Ectodermal cell (in vitro differentiated cells): ENCODE data around the gene UGT1A10.

Experiments used
- H3K27ac ChIP-seq: 2 replicates; pipeline ENCODE4 v1.7.0; 2013; ENCODE audit warnings: mild to moderate bottlenecking, low read depth, low read length; ENCODE audit not compliant: insufficient read depth, poor library complexity, severe bottlenecking
- H3K27me3 ChIP-seq: 2 replicates; pipeline ENCODE4 v1.7.0; 2013; ENCODE audit warnings: mild to moderate bottlenecking, low read length; ENCODE audit not compliant: insufficient read depth, control insufficient read depth, poor library complexity, severe bottlenecking
- H3K36me3 ChIP-seq: one replicate; pipeline ENCODE4 v1.7.0; 2013; ENCODE audit warnings: low read length; ENCODE audit not compliant: control insufficient read depth, insufficient read depth
- H3K4me1 ChIP-seq: one replicate; pipeline ENCODE4 v1.7.0; 2013; ENCODE audit warnings: low read length; ENCODE audit not compliant: control insufficient read depth, insufficient read depth
- H3K4me3 ChIP-seq: 2 replicates; pipeline ENCODE4 v1.7.0; 2013; ENCODE audit warnings: low read depth, low read length, control low read depth; ENCODE audit not compliant: insufficient read depth
- H3K9me3 ChIP-seq: 2 replicates; pipeline ENCODE4 v1.7.0; 2013; ENCODE audit warnings: mild to moderate bottlenecking, low read length, moderate library complexity; ENCODE audit not compliant: control insufficient read depth
- WGBS, 2 experiments: methylation state at CpG; one replicate each; pipeline ENCODE4 v1.1.7; 2013; ENCODE audit warnings: missing lambda C conversion rate in 2 of 2; 5-methylcytosine and 5-hydroxymethylcytosine counted together

UGT1A10 gene

GRCh38 chr2:233791151-233791882 lies 155.1 kb downstream of the UGT1A10 start:
- Histone ChIP-seq H3K36me3 (no peaks in the 10 kb centered on the region), H3K4me1 (no peaks in the 10 kb centered on the region), H3K27ac (no peak overlapping the region), H3K9me3 (no peaks in the 10 kb centered on the region), H3K4me3 (no peak overlapping the region), H3K27me3 (no peaks in the 10 kb centered on the region)
- WGBS, 2 experiments, result 93 to 94% methylated on average over 18 of the region's 18 CpGs

GRCh38 chr2:233791883-233792329 lies 155.7 kb downstream of the UGT1A10 start:
- Histone ChIP-seq H3K27me3 (no peaks in the 10 kb centered on the region), H3K9me3 (no peaks in the 10 kb centered on the region), H3K27ac (no peak overlapping the region), H3K4me3 (no peak overlapping the region), H3K36me3 (no peaks in the 10 kb centered on the region), H3K4me1 (no peaks in the 10 kb centered on the region)
- 90 to 91% methylated on average over 9 of the region's 9 CpGs for WGBS, 2 experiments

GRCh38 chr2:233792720-233793119 lies 156.5 kb downstream of the UGT1A10 start:
- H3K36me3 ChIP-seq, result no peaks in the 10 kb centered on the region
- H3K4me3 ChIP-seq, result no peak overlapping the region
- H3K27ac ChIP-seq, result no peak overlapping the region
- WGBS, 2 experiments, result 93% methylated on average over 7 of the region's 7 CpGs
- no peaks in the 10 kb centered on the region for H3K4me1 ChIP-seq
- H3K9me3 ChIP-seq, result no peaks in the 10 kb centered on the region
- H3K27me3 ChIP-seq, result no peaks in the 10 kb centered on the region

GRCh38 chr2:233793465-233794127 lies 157.3 kb downstream of the UGT1A10 start:
- no peak overlapping the region for H3K4me3 ChIP-seq

GRCh38 chr2:233794128-233794658 lies 157.9 kb downstream of the UGT1A10 start:
- 92 to 93% methylated on average over 17 of the region's 17 CpGs for WGBS, 2 experiments
- Histone ChIP-seq H3K4me3 (no peak overlapping the region), H3K36me3 (no peaks in the 10 kb centered on the region), H3K9me3 (no peaks in the 10 kb centered on the region), H3K4me1 (no peaks in the 10 kb centered on the region), H3K27me3 (no peaks in the 10 kb centered on the region), H3K27ac (no peak overlapping the region)

More at GRCh38 chr2:233793465-233794127, 157.3 kb downstream of the UGT1A10 start:
- WGBS, 2 experiments, result 93% methylated on average over 18 of the region's 18 CpGs
- no peaks in the 10 kb centered on the region for H3K4me1 ChIP-seq
- H3K27me3 ChIP-seq, result no peaks in the 10 kb centered on the region
- H3K36me3 ChIP-seq, result no peaks in the 10 kb centered on the region
- H3K27ac ChIP-seq, result no peak overlapping the region
- no peaks in the 10 kb centered on the region for H3K9me3 ChIP-seq

GRCh38 chr2:233795735-233796171 lies 159.5 kb downstream of the UGT1A10 start:
- Histone ChIP-seq H3K27me3 (no peaks in the 10 kb centered on the region), H3K9me3 (no peaks in the 10 kb centered on the region), H3K27ac (no peak overlapping the region), H3K36me3 (no peaks in the 10 kb centered on the region), H3K4me3 (no peak overlapping the region), H3K4me1 (no peaks in the 10 kb centered on the region)
- 93 to 94% methylated on average over 13 of the region's 13 CpGs for WGBS, 2 experiments

- Histone ChIP-seq H3K36me3 (no peaks in the 10 kb centered on the region), H3K27ac (no peak overlapping the region), H3K4me1 (no peaks in the 10 kb centered on the region), H3K4me3 (no peak overlapping the region), H3K9me3 (no peaks in the 10 kb centered on the region), H3K27me3 (no peaks in the 10 kb centered on the region)
- 92 to 93% methylated on average over 9 of the region's 9 CpGs for WGBS, 2 experiments
Measured at GRCh38 chr2:233796254-233796653, 160.0 kb downstream of the UGT1A10 start.

GRCh38 chr2:233798335-233799086 lies 162.3 kb downstream of the UGT1A10 start:
- Histone ChIP-seq H3K27ac (no peak overlapping the region), H3K36me3 (no peaks in the 10 kb centered on the region), H3K4me3 (no peak overlapping the region), H3K9me3 (no peaks in the 10 kb centered on the region), H3K27me3 (no peaks in the 10 kb centered on the region), H3K4me1 (no peaks in the 10 kb centered on the region)
- 91 to 93% methylated on average over 14 of the region's 14 CpGs for WGBS, 2 experiments

GRCh38 chr2:233799087-233799665 lies 162.9 kb downstream of the UGT1A10 start:
- Histone ChIP-seq H3K36me3 (no peaks in the 10 kb centered on the region), H3K4me3 (no peak overlapping the region), H3K27ac (no peak overlapping the region), H3K9me3 (no peaks in the 10 kb centered on the region), H3K27me3 (no peaks in the 10 kb centered on the region), H3K4me1 (no peaks in the 10 kb centered on the region)
- 62 to 64% methylated on average over 7 of the region's 7 CpGs for WGBS, 2 experiments
